Heart left ventricle (tissue), 16 donors: ENCODE measurements around the gene CDC42SE1. TPM values are rescaled to one million over a fixed set of nuclear protein-coding genes. Genes with fewer than 3 reads are reported as not detected.

Source experiments
- ATAC-seq, 4 donors: fragments of 200-7000 bp; cut with Tn5 transposase; one replicate each; pipeline ENCODE4 v1.9.1; 2020 to 2022; ENCODE audit warnings: moderate library complexity in 4 of 4, mild to moderate bottlenecking in 3 of 4, moderate number of reproducible peaks in 1 of 4
- DNase-seq, 5 donors: peaks; one replicate each; pipeline ENCODE4 v3.0.0-alpha.2; 2020
- H3K27ac ChIP-seq, 12 donors: fragments of 200-600 bp; sonication (generic) in 4 of 12; one replicate each; pipeline versions ENCODE4 v1.5.0 to v1.8.0; 2016 to 2022; ENCODE audit warnings: mild to moderate bottlenecking in 2 of 12
- H3K27me3 ChIP-seq, 9 donors: fragments of 200-600 bp; sonication (generic) in 2 of 9; one replicate each; pipeline versions ENCODE4 v1.5.1 to v1.8.0; 2016 to 2022; ENCODE audit warnings: mild to moderate bottlenecking in 3 of 9
- H3K36me3 ChIP-seq, 9 donors: fragments of 200-600 bp; sonication (generic) in 2 of 9; one replicate each; pipeline versions ENCODE4 v1.5.0 to v1.8.0; 2018 to 2022; ENCODE audit warnings: mild to moderate bottlenecking in 2 of 9
- H3K4me1 ChIP-seq, 12 donors: fragments of 200-600 bp; sonication (generic) in 4 of 12; one replicate each; pipeline versions ENCODE4 v1.5.0 to v1.8.0; 2016 to 2022; ENCODE audit warnings: mild to moderate bottlenecking in 3 of 12
- H3K4me3 ChIP-seq, 12 donors: fragments of 200-600 bp; sonication (generic) in 4 of 12; one replicate each; pipeline versions ENCODE4 v1.5.0 to v1.8.0; 2017 to 2022; ENCODE audit warnings: mild to moderate bottlenecking in 9 of 12, moderate library complexity in 4 of 12
- H3K9me3 ChIP-seq, 12 donors: fragments of 200-600 bp; sonication (generic) in 4 of 12; one replicate each; pipeline versions ENCODE4 v1.5.0 to v1.8.0; 2016 to 2022; ENCODE audit warnings: mild to moderate bottlenecking in 1 of 12
- CTCF ChIP-seq, 12 donors: fragments of 200-600 bp; sonication (generic) in 4 of 12; IDR thresholded peaks; one replicate each; pipeline versions ENCODE4 v1.5.0 to v1.8.0; 2018 to 2022; ENCODE audit warnings: antibody characterized with exemption in 12 of 12, mild to moderate bottlenecking in 5 of 12
- POLR2A ChIP-seq, 2 donors: fragments of 450-650 bp; IDR thresholded peaks; one replicate each; pipeline ENCODE4 v1.6.1; 2017; ENCODE audit warnings: antibody characterized with exemption in 2 of 2, mild to moderate bottlenecking in 2 of 2, moderate library complexity in 2 of 2
- WGBS, 4 donors: extraction: QIAGEN DNeasy Blood & Tissue Kit in 2 of 4; methylation state at CpG; one replicate each; pipeline versions ENCODE4 v1.1.5 to v1.1.7; 2013 to 2018; 5-methylcytosine and 5-hydroxymethylcytosine counted together
- intact Hi-C, 10 donors: fragments of 100-400 bp; cut with DNase I; formaldehyde crosslinking; loops; one replicate each; pipeline versions ENCODE4 v1.11.1 to v1.14.2; 2022
- polyA plus RNA-seq, 2 donors: library from polyadenylated mRNA; stranded (reverse); fragments of 200-250 nt; gene quantifications; one replicate each; pipeline ENCODE4 v1.2.3, GENCODE V29; 2013
- total RNA-seq, 9 donors: library from RNA; depleted of rRNA in 2 of 9; stranded (reverse); fragments of >200 nt in 2 of 9; fragmentation: NEBNext Ultra II Directional in 3 of 9; extraction: Animal tissue kit (Norgen Biotek cat#: 25700) in 3 of 9; gene quantifications; one replicate each; pipeline versions ENCODE4 v1.1.0 to v1.2.4, GENCODE V29; 2016 to 2023
- donor health status: ischemic (EF 13 %, LVEDD 7.1; RV severe dilation, severe dysfunction).
- donor health status: healthy with polysubstance abuse.
- donor health status: DM: no; HTN: yes; CAD: no.
- donor health status: DM: no; HTN: no; CAD: no.
- donor health status: ischemic (EF 25% LVEDD 6.9; RV normal size, moderate dysfunction).
- donor health status: ischemic (EF 25% LVEDD 5.7; RV mildly dilated, moderate dysfunction).
- donor health status: healthy.
- donor health status: DM: yes; HTN: yes; CAD: no.
- donor health status: ischemic (EF 35%, LVEDD 5.7; RV mildly dilated, moderate dysfunction).
- donor health status: nonischemic (EF 11% LVEDD 7.7; RV severe dilation, severe dysfunction).
- donor health status: DM: yes; HTN: yes; CAD: no.
- donor health status: PGD.
- donor health status: ischemic (EF 29% LVEDD 5.4; RV normal size, mild dysfunction).
- donor health status: nonischemic (EF 23%, LVEDD 6.1; RV moderate dilation, normal function).

The CDC42SE1 gene
- total and polyA plus RNA-seq, 11 donors: 20.3 to 65.9 (median 28.2) TPM

GRCh38 chr1:151065089-151065645, 5.7 kb upstream of the CDC42SE1 start:
- no peaks in the 10 kb centered on the region for H3K9me3 ChIP-seq
- intact Hi-C loops: no loop called here
- H3K27ac ChIP-seq: peak overlapping the region in 1 of 12 donors; percentile 18
- no peaks in the 10 kb centered on the region for H3K36me3 ChIP-seq
- TF ChIP-seq POLR2A (IDR thresholded peaks at IDR 0.05): no peak
- TF ChIP-seq CTCF (IDR thresholded peaks at IDR 0.05): no peak
- ATAC-seq (no peak), DNase-seq (no peak)
- no peaks in the 10 kb centered on the region for H3K27me3 ChIP-seq
- H3K4me1 ChIP-seq: peaks cover 0 to 20% (median 8%) of the 10 kb centered on the region in 12 donors
- no peak overlapping the region for H3K4me3 ChIP-seq

- Histone ChIP-seq H3K9me3 (no peaks in the 10 kb centered on the region), H3K4me1 (peaks cover 0 to 22% (median 6%) of the 10 kb centered on the region in 12 donors), H3K36me3 (no peaks in the 10 kb centered on the region), H3K27me3 (no peaks in the 10 kb centered on the region), H3K27ac (peak overlapping the region in 9 of 12 donors; percentile 9 to 99 (median 94)), H3K4me3 (no peak overlapping the region)
- intact Hi-C loops: no loop called here
- TF ChIP-seq CTCF (IDR thresholded peaks at IDR 0.05): no peak
- no peak for TF ChIP-seq POLR2A (IDR thresholded peaks at IDR 0.05)
- peak in 1 of 4 donors; percentile 21 for ATAC-seq
- WGBS, 4 donors: 49 to 64% (median 50%) methylated on average over 3 of the region's 3 CpGs
- DNase-seq: peak in 1 of 5 donors; percentile 39
Observed at GRCh38 chr1:151062741-151063371, 3.4 kb upstream of the CDC42SE1 start.

GRCh38 chr1:151061704-151062103, 2.3 kb upstream of the CDC42SE1 start:
- WGBS, 4 donors: 77 to 85% (median 80%) methylated on average over 2 of the region's 2 CpGs
- Histone ChIP-seq H3K27ac (peak overlapping the region in 7 of 12 donors; percentile 38 to 99 (median 94)), H3K4me1 (peaks cover 6 to 34% (median 17%) of the 10 kb centered on the region in 12 donors), H3K27me3 (no peaks in the 10 kb centered on the region), H3K36me3 (peaks cover 0 to 6% (median 0%) of the 10 kb centered on the region in 9 donors), H3K4me3 (peak overlapping the region in 8 of 12 donors; percentile 72 to 96 (median 90)), H3K9me3 (no peaks in the 10 kb centered on the region)
- intact Hi-C loops: no loop called here
- TF ChIP-seq CTCF (IDR thresholded peaks at IDR 0.05): no peak
- TF ChIP-seq POLR2A (IDR thresholded peaks at IDR 0.05): no peak
- ATAC-seq (no peak), DNase-seq (no peak)

- TF ChIP-seq CTCF (IDR thresholded peaks at IDR 0.05) (no peak), POLR2A (IDR thresholded peaks at IDR 0.05) (no peak)
- H3K36me3 ChIP-seq: peaks cover 0 to 15% (median 5%) of the 10 kb centered on the region in 9 donors
- ATAC-seq: no peak
- H3K9me3 ChIP-seq: no peaks in the 10 kb centered on the region
- no peaks in the 10 kb centered on the region for H3K27me3 ChIP-seq
- intact Hi-C loops: no loop called here
- H3K4me3 ChIP-seq: peak overlapping the region; percentile 71 to 98 (median 90)
- 56 to 68% (median 58%) methylated on average over 4 of the region's 4 CpGs for WGBS, 4 donors
- no peak for DNase-seq
- H3K4me1 ChIP-seq: peaks cover 8 to 42% (median 26%) of the 10 kb centered on the region in 12 donors
- H3K27ac ChIP-seq: peak overlapping the region in 11 of 12 donors; percentile 38 to 99 (median 96)
Observed at GRCh38 chr1:151060657-151061421, 1.4 kb upstream of the CDC42SE1 start.
